HCT116 (cell line): Measurements from ENCODE around the gene GPATCH2L. TPM values are rescaled to one million over a fixed set of nuclear protein-coding genes. Genes with fewer than 3 reads are reported as not detected.

ENCODE experiments used
- ATAC-seq: fragments of 200-7000 bp; cut with Tn5 transposase; 2 replicates; pipeline ENCODE4 v1.9.1; 2020; ENCODE audit warnings: mild to moderate bottlenecking, moderate library complexity
- BruUV-seq: library from RNA; stranded (reverse); fragments of 400-500 nt; replicated peaks from 2 replicates; lab custom pipeline; 2021; lab: Mats Ljungman, UMichigan
- CTCF ChIA-PET: fragments of 300-600 bp; sonication (Branson Sonifier 250); formaldehyde crosslinking; loops from one replicate; lab custom pipeline; 2021; ENCODE audit warnings: antibody characterized with exemption; lab: Charles Lee
- POLR2A ChIA-PET: fragments of 300-600, 350-600 bp; sonication (Branson Sonifier 250); formaldehyde crosslinking; loops from one replicate; lab custom pipeline; 2021; ENCODE audit warnings: antibody characterized with exemption; lab: Charles Lee
- RAD21 ChIA-PET, 2 experiments: fragments of 300-600 bp; sonication (Branson Sonifier 250); formaldehyde crosslinking; loops; one replicate each; lab custom pipeline; 2023; ENCODE audit warnings: low total read pairs in 2 of 2; ENCODE audit not compliant: uncharacterized antibody in 2 of 2, unreplicated experiment in 2 of 2, low non-redundant PET in 1 of 2; lab: Charles Lee
- DNase-seq: peaks from one replicate; pipeline ENCODE4 v3.0.0-alpha.2; 2010; ENCODE audit warnings: low read depth, low spot score
- H2AFZ ChIP-seq: fragments of 200-600 bp; shearing (Covaris generic), sonication (generic); 2 replicates; pipeline ENCODE4 v1.6.1; 2017; ENCODE audit warnings: low read depth, mixed run types, mixed read lengths, antibody characterized with exemption, low read length; ENCODE audit not compliant: poor library complexity, severe bottlenecking
- H3K27ac ChIP-seq: 2 replicates; pipeline ENCODE4 v1.5.1; 2012; ENCODE audit warnings: low read depth, low read length
- H3K27me3 ChIP-seq: fragments of 200-600 bp; sonication (generic); 2 replicates; pipeline ENCODE4 v1.6.1; 2016; ENCODE audit warnings: mixed run types, low read length, mixed read lengths; ENCODE audit not compliant: insufficient read depth
- H3K36me3 ChIP-seq, 2 experiments: fragments of 200-500 bp in 1 of 2; fragments of 200-600 bp in 1 of 2; sonication (Bioruptor generic) in 1 of 2; sonication (generic) in 1 of 2; 2 replicates each; pipeline versions ENCODE4 v1.5.1 to v1.6.1; 2014 to 2016; ENCODE audit warnings: low read length in 2 of 2, inconsistent platforms in 1 of 2, mixed read lengths in 1 of 2, mixed run types in 1 of 2; ENCODE audit not compliant: insufficient read depth in 2 of 2, control insufficient read depth in 1 of 2
- H3K4me1 ChIP-seq, 2 experiments: fragments of 200-600 bp in 1 of 2; sonication (generic) in 1 of 2; 2 replicates each; pipeline versions ENCODE4 v1.5.1 to v1.6.1; 2012 to 2017; ENCODE audit warnings: low read length in 2 of 2, inconsistent platforms in 1 of 2, mild to moderate bottlenecking in 1 of 2, mixed read lengths in 1 of 2, mixed run types in 1 of 2, moderate library complexity in 1 of 2; ENCODE audit not compliant: insufficient read depth in 2 of 2, control insufficient read depth in 1 of 2
- H3K4me2 ChIP-seq: fragments of 200-600 bp; sonication (generic); 2 replicates; pipeline ENCODE4 v1.6.1; 2017; ENCODE audit warnings: mixed run types, low read length, mixed read lengths
- H3K4me3 ChIP-seq, 2 experiments: fragments of 200-600 bp in 1 of 2; sonication (generic) in 1 of 2; replicated peaks in 1 of 2; 2 replicates each; pipeline ENCODE4 v1.5.1; 2011 to 2016; ENCODE audit warnings: low read length in 2 of 2, control low read depth in 1 of 2, low read depth in 1 of 2, mild to moderate bottlenecking in 1 of 2, mixed read lengths in 1 of 2, mixed run types in 1 of 2
- H3K79me2 ChIP-seq: fragments of 200-600 bp; sonication (generic); 2 replicates; pipeline ENCODE4 v1.6.1; 2017; ENCODE audit warnings: mild to moderate bottlenecking, mixed run types, low read length, moderate library complexity, mixed read lengths; ENCODE audit not compliant: insufficient read depth
- H3K9ac ChIP-seq: fragments of 200-600 bp; sonication (generic); 2 replicates; pipeline ENCODE4 v1.6.1; 2016; ENCODE audit warnings: low read length, mixed read lengths
- H3K9me2 ChIP-seq: fragments of 200-600 bp; sonication (generic), shearing (Covaris generic); 2 replicates; pipeline ENCODE4 v1.6.1; 2017; ENCODE audit warnings: mixed run types, mild to moderate bottlenecking, moderate library complexity; ENCODE audit not compliant: insufficient read depth
- H3K9me3 ChIP-seq, 2 experiments: fragments of 200-500 bp in 1 of 2; fragments of 200-600 bp in 1 of 2; sonication (Bioruptor generic) in 1 of 2; sonication (generic) in 1 of 2; 2 replicates each; pipeline ENCODE4 v1.6.1; 2014 to 2017; ENCODE audit warnings: low read length in 2 of 2, mixed read lengths in 2 of 2, inconsistent platforms in 1 of 2, low read depth in 1 of 2, mild to moderate bottlenecking in 1 of 2, mixed run types in 1 of 2, moderate library complexity in 1 of 2; ENCODE audit not compliant: control insufficient read depth in 1 of 2, insufficient read depth in 1 of 2
- H4K20me1 ChIP-seq: fragments of 200-600 bp; sonication (generic), shearing (Covaris generic); 2 replicates; pipeline ENCODE4 v1.6.1; 2017; ENCODE audit warnings: mixed run types, mild to moderate bottlenecking, moderate library complexity; ENCODE audit not compliant: insufficient read depth
- CEBPB ChIP-seq: IDR thresholded peaks from 2 replicates; pipeline ENCODE4 v1.6.1; 2012; ENCODE audit warnings: low read depth
- EGR1 ChIP-seq: IDR thresholded peaks from 2 replicates; pipeline ENCODE4 v1.6.1; 2012; ENCODE audit warnings: low read depth
- EZH2 ChIP-seq: fragments of 200-600 bp; sonication (generic); IDR thresholded peaks from 2 replicates; pipeline ENCODE4 v1.6.1; 2017; ENCODE audit warnings: antibody characterized with exemption, mixed run types
- EZH2phosphoT487 ChIP-seq: fragments of 200-600 bp; IDR thresholded peaks from 2 replicates; pipeline ENCODE4 v1.6.1; 2018; ENCODE audit warnings: antibody characterized with exemption, borderline replicate concordance
- FOSL1 ChIP-seq: IDR thresholded peaks from 2 replicates; pipeline ENCODE4 v1.6.1; 2012; ENCODE audit warnings: low read depth
- JUND ChIP-seq: IDR thresholded peaks from 2 replicates; pipeline ENCODE4 v1.6.1; 2012
- POLR2A ChIP-seq: IDR thresholded peaks from 2 replicates; pipeline ENCODE4 v1.7.0; 2011; ENCODE audit warnings: borderline replicate concordance; ENCODE audit not compliant: insufficient read depth, insufficient read length; ENCODE audit errors: extremely low read depth
- POLR2AphosphoS5 ChIP-seq: IDR thresholded peaks from 2 replicates; pipeline ENCODE4 v1.6.1; 2011; ENCODE audit warnings: mild to moderate bottlenecking, low read depth, low read length, moderate library complexity
- RAD21 ChIP-seq: IDR thresholded peaks from 2 replicates; pipeline ENCODE4 v1.6.1; 2012; ENCODE audit warnings: low read depth, mild to moderate bottlenecking
- SIN3A ChIP-seq: IDR thresholded peaks from 2 replicates; pipeline ENCODE4 v1.6.1; 2012; ENCODE audit warnings: low read depth
- SP1 ChIP-seq: IDR thresholded peaks from 2 replicates; pipeline ENCODE4 v1.6.1; 2012; ENCODE audit warnings: low read depth
- SRF ChIP-seq: IDR thresholded peaks from 2 replicates; pipeline ENCODE4 v1.6.1; 2012; ENCODE audit warnings: low read depth
- TCF7L2 ChIP-seq: IDR thresholded peaks from 2 replicates; pipeline ENCODE4 v1.7.0; 2011; ENCODE audit warnings: borderline replicate concordance, inconsistent platforms; ENCODE audit not compliant: insufficient read depth, insufficient read length; ENCODE audit errors: extremely low read depth
- YY1 ChIP-seq: IDR thresholded peaks from 2 replicates; pipeline ENCODE4 v1.6.1; 2011; ENCODE audit warnings: low read length, low read depth, moderate library complexity, mild to moderate bottlenecking; ENCODE audit not compliant: insufficient replicate concordance; ENCODE audit errors: extremely low read depth
- ZBTB33 ChIP-seq: IDR thresholded peaks from 2 replicates; pipeline ENCODE4 v1.6.1; 2011; ENCODE audit warnings: mild to moderate bottlenecking, low read length, moderate library complexity; ENCODE audit not compliant: insufficient replicate concordance; ENCODE audit errors: extremely low read depth
- ZFX ChIP-seq: fragments of 450-650 bp; IDR thresholded peaks from 2 replicates; pipeline ENCODE4 v1.6.1; 2017
- ZNF274 ChIP-seq: fragments of 200-500 bp; sonication (Bioruptor generic); IDR thresholded peaks from 2 replicates; pipeline ENCODE4 v1.6.1; 2014; ENCODE audit warnings: mild to moderate bottlenecking, low read depth, low read length, inconsistent platforms
- intact Hi-C: fragments of 100-400 bp; cut with micrococcal nuclease; formaldehyde crosslinking; loops from 2 replicates; pipeline ENCODE4 v1.10.0; 2022
- total RNA-seq: library from RNA; stranded (reverse); gene quantifications from one replicate; pipeline ENCODE4 v1.2.1, GENCODE V29; 2021; ENCODE audit not compliant: unreplicated experiment
- TF ChIP-seq, protein P1 (sequence below): IDR thresholded peaks from 2 replicates; pipeline ENCODE4 v1.6.1; 2012
- TF ChIP-seq, protein P2 (sequence below): IDR thresholded peaks from 2 replicates; pipeline ENCODE4 v1.6.1; 2012
- TF ChIP-seq, protein P3 (sequence below): IDR thresholded peaks from 2 replicates; pipeline ENCODE4 v1.6.1; 2012; ENCODE audit warnings: low read depth

GPATCH2L gene
- total RNA-seq, 1 experiment from 2014 or later = 49.2 TPM

DNA sequence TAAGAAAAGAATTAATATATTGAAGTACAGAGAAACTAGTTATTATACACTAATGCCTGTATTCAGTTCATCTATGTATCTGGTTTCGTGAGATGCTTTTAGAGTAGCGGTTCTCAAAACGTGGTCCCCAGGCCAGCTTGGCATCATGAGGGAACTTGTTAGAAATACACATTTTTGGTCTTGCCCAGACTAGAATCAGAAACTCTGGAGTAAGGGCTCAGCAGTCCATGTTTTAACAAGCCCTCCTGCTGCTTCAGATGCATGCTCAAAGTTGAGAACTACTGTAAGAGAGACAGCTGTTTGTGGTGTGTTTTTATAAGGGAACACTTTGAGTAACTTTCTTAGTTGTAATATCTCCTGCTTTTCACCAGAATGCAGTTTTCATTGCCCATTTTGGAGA lies 18.1 kb downstream of the GPATCH2L start:
- Histone ChIP-seq H3K9me2 (no peaks in the 10 kb centered on the region), H3K9ac (no peak overlapping the region), H3K27me3 (no peaks in the 10 kb centered on the region), H3K79me2 (peaks cover 87% of the 10 kb centered on the region), H3K36me3 (peaks cover 36 to 49% of the 10 kb centered on the region in 2 experiments), H2AFZ (no peak overlapping the region), H3K4me2 (no peak overlapping the region)
- POLR2A ChIA-PET = no interaction called here
- TF ChIP-seq EZH2phosphoT487 (no peak), POLR2AphosphoS5 (no peak), CEBPB (no peak), EGR1 (no peak), ZFX (no peak), RAD21 (no peak), FOSL1 (no peak), ZNF274 (no peak), SIN3A (no peak), YY1 (no peak), SRF (no peak), POLR2A (no peak), EZH2 (no peak), SP1 (no peak), ZBTB33 (no peak), TCF7L2 (no peak), JUND (no peak)
- TF ChIP-seq, protein P1, sequence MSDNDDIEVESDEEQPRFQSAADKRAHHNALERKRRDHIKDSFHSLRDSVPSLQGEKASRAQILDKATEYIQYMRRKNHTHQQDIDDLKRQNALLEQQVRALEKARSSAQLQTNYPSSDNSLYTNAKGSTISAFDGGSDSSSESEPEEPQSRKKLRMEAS = no peak
- TF ChIP-seq, protein P2, sequence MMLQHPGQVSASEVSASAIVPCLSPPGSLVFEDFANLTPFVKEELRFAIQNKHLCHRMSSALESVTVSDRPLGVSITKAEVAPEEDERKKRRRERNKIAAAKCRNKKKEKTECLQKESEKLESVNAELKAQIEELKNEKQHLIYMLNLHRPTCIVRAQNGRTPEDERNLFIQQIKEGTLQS = no peak
- TF ChIP-seq, protein P3, sequence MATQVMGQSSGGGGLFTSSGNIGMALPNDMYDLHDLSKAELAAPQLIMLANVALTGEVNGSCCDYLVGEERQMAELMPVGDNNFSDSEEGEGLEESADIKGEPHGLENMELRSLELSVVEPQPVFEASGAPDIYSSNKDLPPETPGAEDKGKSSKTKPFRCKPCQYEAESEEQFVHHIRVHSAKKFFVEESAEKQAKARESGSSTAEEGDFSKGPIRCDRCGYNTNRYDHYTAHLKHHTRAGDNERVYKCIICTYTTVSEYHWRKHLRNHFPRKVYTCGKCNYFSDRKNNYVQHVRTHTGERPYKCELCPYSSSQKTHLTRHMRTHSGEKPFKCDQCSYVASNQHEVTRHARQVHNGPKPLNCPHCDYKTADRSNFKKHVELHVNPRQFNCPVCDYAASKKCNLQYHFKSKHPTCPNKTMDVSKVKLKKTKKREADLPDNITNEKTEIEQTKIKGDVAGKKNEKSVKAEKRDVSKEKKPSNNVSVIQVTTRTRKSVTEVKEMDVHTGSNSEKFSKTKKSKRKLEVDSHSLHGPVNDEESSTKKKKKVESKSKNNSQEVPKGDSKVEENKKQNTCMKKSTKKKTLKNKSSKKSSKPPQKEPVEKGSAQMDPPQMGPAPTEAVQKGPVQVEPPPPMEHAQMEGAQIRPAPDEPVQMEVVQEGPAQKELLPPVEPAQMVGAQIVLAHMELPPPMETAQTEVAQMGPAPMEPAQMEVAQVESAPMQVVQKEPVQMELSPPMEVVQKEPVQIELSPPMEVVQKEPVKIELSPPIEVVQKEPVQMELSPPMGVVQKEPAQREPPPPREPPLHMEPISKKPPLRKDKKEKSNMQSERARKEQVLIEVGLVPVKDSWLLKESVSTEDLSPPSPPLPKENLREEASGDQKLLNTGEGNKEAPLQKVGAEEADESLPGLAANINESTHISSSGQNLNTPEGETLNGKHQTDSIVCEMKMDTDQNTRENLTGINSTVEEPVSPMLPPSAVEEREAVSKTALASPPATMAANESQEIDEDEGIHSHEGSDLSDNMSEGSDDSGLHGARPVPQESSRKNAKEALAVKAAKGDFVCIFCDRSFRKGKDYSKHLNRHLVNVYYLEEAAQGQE = no peak
- TF ChIP-seq, all 23 proteins: peak for 0
- DNase-seq = no peak
- H3K27ac ChIP-seq = no peak overlapping the region
- RAD21 ChIA-PET = no interaction called here
- no TSS peak for BruUV-seq
- no peak for ATAC-seq
- H3K4me3 ChIP-seq = no peak overlapping the region
- H3K4me1 ChIP-seq = no peaks in the 10 kb centered on the region
- CTCF ChIA-PET = no interaction called here
- no peaks in the 10 kb centered on the region for H3K9me3 ChIP-seq
- no peaks in the 10 kb centered on the region for H4K20me1 ChIP-seq
- intact Hi-C loops = no loop called here
